Endodermal cell (in vitro differentiated cells): ENCODE data around the gene MERTK. TPM values are rescaled to one million over a fixed set of nuclear protein-coding genes. Genes with fewer than 3 reads are reported as not detected.
A peak's percentile ranks its signal among the peaks of the same experiment; 100 is the strongest.
"Not testable (repeated sequence)": the region's sequence is repeated elsewhere in the genome, so short reads cannot be mapped to it uniquely, and the experiment has no call there.

Experiments used
- DNase-seq: peaks from one replicate; pipeline ENCODE4 v3.0.0-alpha.2; 2017
- H3K27ac ChIP-seq: 2 replicates; pipeline ENCODE4 v1.5.1; 2013; ENCODE audit warnings: mild to moderate bottlenecking, low read depth, low read length, moderate library complexity
- H3K27me3 ChIP-seq: 2 replicates; pipeline ENCODE4 v1.6.1; 2013; ENCODE audit warnings: mild to moderate bottlenecking, low read length, moderate library complexity; ENCODE audit not compliant: insufficient read depth, control insufficient read depth, poor library complexity, severe bottlenecking
- H3K36me3 ChIP-seq: 2 replicates; pipeline ENCODE4 v1.7.0; 2013; ENCODE audit warnings: mild to moderate bottlenecking, low read length, moderate library complexity; ENCODE audit not compliant: control insufficient read depth, insufficient read depth
- H3K4me1 ChIP-seq: one replicate; pipeline ENCODE4 v1.7.0; 2013; ENCODE audit warnings: low read length; ENCODE audit not compliant: control insufficient read depth, insufficient read depth
- H3K4me3 ChIP-seq: 2 replicates; pipeline ENCODE4 v1.5.1; 2013; ENCODE audit warnings: mild to moderate bottlenecking, low read length, moderate library complexity
- H3K9ac ChIP-seq: 2 replicates; pipeline ENCODE4 v1.6.1; 2013; ENCODE audit warnings: mild to moderate bottlenecking, low read length, moderate library complexity; ENCODE audit not compliant: poor library complexity, severe bottlenecking; ENCODE audit errors: extremely low read depth
- H3K9me3 ChIP-seq: 2 replicates; pipeline ENCODE4 v1.6.1; 2013; ENCODE audit warnings: mild to moderate bottlenecking, low read length, moderate library complexity; ENCODE audit not compliant: control insufficient read depth
- H3K27ac Mint-ChIP-seq: 2 replicates; pipeline ENCODE4 v1.8.0; 2020; ENCODE audit warnings: mixed read lengths
- H3K27me3 Mint-ChIP-seq: 2 replicates; pipeline ENCODE4 v1.8.0; 2021; ENCODE audit warnings: mild to moderate bottlenecking, mixed read lengths; ENCODE audit not compliant: insufficient read depth
- H3K36me3 Mint-ChIP-seq: 2 replicates; pipeline ENCODE4 v1.8.0; 2020; ENCODE audit warnings: low read depth, mixed read lengths
- H3K4me1 Mint-ChIP-seq: 2 replicates; pipeline ENCODE4 v1.8.0; 2020; ENCODE audit warnings: mixed read lengths
- H3K4me3 Mint-ChIP-seq: 2 replicates; pipeline ENCODE4 v1.8.0; 2020; ENCODE audit warnings: mild to moderate bottlenecking, moderate library complexity, mixed read lengths
- H3K9me3 Mint-ChIP-seq: 2 replicates; pipeline ENCODE4 v1.8.0; 2020; ENCODE audit warnings: mild to moderate bottlenecking, mixed read lengths
- CTCF ChIP-seq: fragments of 200-600 bp; sonication (generic); conservative IDR thresholded peaks from 2 replicates; pipeline ENCODE4 v1.5.0; 2021; ENCODE audit warnings: antibody characterized with exemption, mild to moderate bottlenecking
- WGBS, 2 experiments: methylation state at CpG; one replicate each; pipeline versions ENCODE4 v1.1.5 to v1.1.7; 2013; ENCODE audit warnings: missing lambda C conversion rate in 2 of 2, mixed read lengths in 1 of 2; ENCODE audit not compliant: insufficient coverage in 1 of 2, insufficient read length in 1 of 2; 5-methylcytosine and 5-hydroxymethylcytosine counted together
- total RNA-seq, 2 donors: library from RNA; stranded (reverse); fragmentation: NEBNext Ultra II Directional in 1 of 2; extraction: Animal tissue kit (Norgen Biotek cat#: 25700) in 1 of 2; gene quantifications; 2 replicates in 1 of 2; 3 replicates in 1 of 2; pipeline ENCODE4 v1.2.1, GENCODE V29; 2021

MERTK gene
- total RNA-seq, 2 donors from 2014 or later: 22.3 to 36.6 TPM

GRCh38 chr2:111932841-111933291, 34.5 kb downstream of the MERTK start:
- H3K9ac ChIP-seq: no peak overlapping the region
- H3K27ac Mint-ChIP-seq: no peak overlapping the region
- no peak for DNase-seq
- peaks cover 27% of the 10 kb centered on the region for H3K9me3 ChIP-seq
- H3K27me3 Mint-ChIP-seq: no peaks in the 10 kb centered on the region
- H3K4me3 ChIP-seq: no peak overlapping the region
- WGBS, 2 experiments: 99 to 100% methylated on average over 1 to 4 of the region's 4 CpGs
- no peaks in the 10 kb centered on the region for H3K4me1 Mint-ChIP-seq
- H3K4me1 ChIP-seq: no peaks in the 10 kb centered on the region
- no peaks in the 10 kb centered on the region for H3K27me3 ChIP-seq
- peaks cover 16% of the 10 kb centered on the region for H3K9me3 Mint-ChIP-seq
- no peak for TF ChIP-seq CTCF
- H3K36me3 ChIP-seq: peaks cover 66% of the 10 kb centered on the region
- H3K4me3 Mint-ChIP-seq: no peak overlapping the region
- peaks cover 71% of the 10 kb centered on the region for H3K36me3 Mint-ChIP-seq
- no peak overlapping the region for H3K27ac ChIP-seq

DNA sequence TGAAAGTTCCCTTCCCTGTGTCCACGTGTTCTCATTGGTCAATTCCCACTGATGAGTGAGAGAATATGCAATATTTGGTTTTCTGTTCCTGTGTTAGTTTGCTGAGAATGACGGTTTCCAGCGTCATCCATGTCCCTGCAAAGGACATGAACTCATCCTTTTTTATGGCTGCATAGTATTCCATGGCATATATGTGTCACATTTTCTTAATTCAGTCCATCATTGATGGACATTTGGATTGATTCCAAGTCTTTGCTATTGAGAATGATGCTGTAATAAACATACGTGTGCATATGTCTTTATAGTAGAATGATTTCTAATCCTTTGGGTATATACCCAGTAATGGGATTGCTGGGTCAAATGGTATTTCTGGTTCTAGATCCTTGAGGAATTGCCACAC, 35.5 kb downstream of the MERTK start:
- H3K4me1 ChIP-seq, H3K27me3 ChIP-seq, H3K9ac ChIP-seq, H3K4me3 Mint-ChIP-seq, H3K4me1 Mint-ChIP-seq, H3K4me3 ChIP-seq, H3K27me3 Mint-ChIP-seq, H3K27ac Mint-ChIP-seq, H3K27ac ChIP-seq, DNase-seq: not testable (repeated sequence)
- peaks cover 59% of the 10 kb centered on the region for H3K36me3 ChIP-seq
- peaks cover 27% of the 10 kb centered on the region for H3K9me3 ChIP-seq
- 84 to 100% methylated on average over 2 to 4 of the region's 4 CpGs for WGBS, 2 experiments
- H3K9me3 Mint-ChIP-seq: peaks cover 16% of the 10 kb centered on the region
- H3K36me3 Mint-ChIP-seq: peaks cover 64% of the 10 kb centered on the region

DNA sequence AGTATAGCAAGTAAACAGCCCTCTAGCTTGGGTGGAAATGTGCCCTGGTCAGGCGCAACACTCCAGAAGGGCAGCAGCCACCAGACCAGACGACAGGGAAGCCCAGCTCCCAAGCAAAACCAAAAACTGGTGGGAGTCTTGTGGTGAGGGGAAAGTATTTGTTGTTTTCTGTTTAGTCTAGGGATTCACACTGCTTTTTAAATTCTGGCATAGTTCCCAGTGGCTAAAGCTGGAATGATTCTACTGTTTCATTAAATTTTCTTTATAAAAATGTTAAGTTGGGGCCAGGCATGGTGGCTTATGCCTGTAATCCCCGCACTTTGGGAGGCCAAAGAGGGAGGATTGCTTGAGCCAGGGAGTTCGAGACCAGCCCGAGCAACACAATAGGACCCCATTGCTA, 38.5 kb downstream of the MERTK start:
- H3K4me1 Mint-ChIP-seq: peaks cover 7% of the 10 kb centered on the region
- H3K4me3 Mint-ChIP-seq: no peak overlapping the region
- Histone ChIP-seq H3K36me3 (peaks cover 32% of the 10 kb centered on the region), H3K27me3 (no peaks in the 10 kb centered on the region), H3K27ac (no peak overlapping the region), H3K9ac (no peak overlapping the region), H3K4me1 (no peaks in the 10 kb centered on the region), H3K4me3 (no peak overlapping the region), H3K9me3 (peaks cover 12% of the 10 kb centered on the region)
- TF ChIP-seq CTCF: no peak
- 91 to 95% methylated on average over 2 to 5 of the region's 5 CpGs for WGBS, 2 experiments
- no peak overlapping the region for H3K27ac Mint-ChIP-seq
- no peak for DNase-seq
- H3K36me3 Mint-ChIP-seq: peaks cover 44% of the 10 kb centered on the region
- no peaks in the 10 kb centered on the region for H3K27me3 Mint-ChIP-seq
- peaks cover 15% of the 10 kb centered on the region for H3K9me3 Mint-ChIP-seq

DNA sequence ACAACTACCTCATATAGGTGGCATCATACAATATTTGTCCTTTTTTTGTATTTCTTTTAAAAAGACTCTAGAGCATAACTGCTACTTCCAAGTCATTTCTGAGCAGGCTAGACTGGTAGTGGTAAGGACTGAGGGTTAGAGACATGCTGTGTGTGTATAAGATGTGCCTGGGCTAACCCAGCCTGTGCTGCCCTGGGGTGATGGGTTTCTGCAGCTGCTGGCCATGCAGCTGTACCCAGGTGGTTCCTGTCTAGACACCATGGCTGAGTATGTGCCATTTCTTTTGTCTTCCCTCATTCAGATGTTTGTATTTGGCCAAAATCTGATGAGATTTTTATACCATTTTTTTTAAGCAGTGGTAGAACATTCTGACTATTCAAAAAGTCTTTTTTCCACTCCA, 40.0 kb downstream of the MERTK start:
- DNase-seq: no peak
- Histone ChIP-seq H3K4me1 (no peaks in the 10 kb centered on the region), H3K27ac (peak overlapping the region; percentile 49), H3K36me3 (peaks cover 22% of the 10 kb centered on the region), H3K9ac (no peak overlapping the region), H3K9me3 (no peaks in the 10 kb centered on the region), H3K27me3 (no peaks in the 10 kb centered on the region), H3K4me3 (no peak overlapping the region)
- H3K9me3 Mint-ChIP-seq: peaks cover 4% of the 10 kb centered on the region
- TF ChIP-seq CTCF: no peak
- H3K4me3 Mint-ChIP-seq: no peak overlapping the region
- H3K4me1 Mint-ChIP-seq: peaks cover 7% of the 10 kb centered on the region
- H3K27me3 Mint-ChIP-seq: no peaks in the 10 kb centered on the region
- H3K36me3 Mint-ChIP-seq: peaks cover 36% of the 10 kb centered on the region
- H3K27ac Mint-ChIP-seq: no peak overlapping the region
